HG03521 (cell line): ENCODE results near the gene OCA2.

Experiments used
- ATAC-seq: cut with Tn5 transposase; IDR thresholded peaks from one replicate; pipeline ENCODE4 v1.9.1; 2021; ENCODE audit warnings: mild to moderate bottlenecking, moderate library complexity; ENCODE audit not compliant: unreplicated experiment

The OCA2 gene

DNA sequence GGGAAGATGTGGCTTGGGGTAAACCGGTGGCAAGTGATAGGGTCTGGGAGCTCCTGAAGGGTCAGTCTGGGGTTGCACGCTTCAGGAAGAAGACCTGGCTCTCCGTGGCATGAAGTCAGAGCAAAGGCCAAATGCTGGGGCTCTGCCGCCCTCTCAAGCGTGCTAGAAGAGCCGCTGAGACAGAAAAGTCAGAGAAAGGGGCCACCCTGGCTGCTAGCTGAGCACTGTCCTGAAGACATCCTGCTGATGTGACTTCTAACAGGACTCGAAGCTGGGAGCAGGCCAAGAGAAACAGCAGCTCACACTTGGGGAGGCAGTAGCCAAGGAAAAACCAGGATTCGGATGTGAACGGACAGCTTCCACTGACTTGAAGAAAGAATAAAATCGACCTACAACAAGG lies 270.4 kb downstream of the OCA2 start:
- no peak for ATAC-seq

DNA sequence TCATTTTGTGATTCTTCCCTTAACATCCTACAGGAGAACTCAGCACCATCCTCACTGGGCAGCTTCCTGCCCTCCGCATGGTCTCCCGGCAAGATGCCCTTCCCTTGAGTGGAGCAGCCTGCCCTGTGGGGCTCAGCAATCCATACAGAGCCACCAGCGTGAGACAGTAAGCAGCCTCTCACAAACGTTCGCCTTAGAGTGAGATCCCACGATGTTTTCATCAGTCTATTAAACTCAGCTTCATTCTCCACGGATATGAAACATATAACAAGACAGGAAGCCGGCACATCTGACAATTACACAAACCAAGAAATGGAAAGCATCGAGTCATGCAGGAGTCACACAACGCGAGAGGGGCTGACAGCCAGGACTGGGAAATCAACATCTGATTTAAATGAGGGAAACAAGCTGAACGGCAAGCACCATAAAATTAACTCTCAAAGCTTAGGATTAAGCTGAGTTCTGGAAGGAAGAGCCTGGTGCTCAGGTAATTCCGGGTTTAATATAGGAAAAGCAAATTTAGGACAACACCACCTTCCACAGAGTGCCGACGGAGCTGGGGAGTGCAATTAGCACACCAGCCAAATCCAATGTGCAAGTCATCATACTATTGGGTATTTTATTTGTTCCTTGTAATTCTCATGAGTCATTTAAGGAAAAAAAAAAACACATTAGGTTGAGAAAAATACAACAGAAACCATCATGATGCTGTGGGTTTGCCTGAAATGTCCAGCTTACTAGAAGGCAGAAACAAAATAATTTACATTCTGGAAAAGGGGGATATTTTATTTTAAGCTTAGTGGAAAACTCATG lies 272.0 kb downstream of the OCA2 start:
- no peak for ATAC-seq

DNA sequence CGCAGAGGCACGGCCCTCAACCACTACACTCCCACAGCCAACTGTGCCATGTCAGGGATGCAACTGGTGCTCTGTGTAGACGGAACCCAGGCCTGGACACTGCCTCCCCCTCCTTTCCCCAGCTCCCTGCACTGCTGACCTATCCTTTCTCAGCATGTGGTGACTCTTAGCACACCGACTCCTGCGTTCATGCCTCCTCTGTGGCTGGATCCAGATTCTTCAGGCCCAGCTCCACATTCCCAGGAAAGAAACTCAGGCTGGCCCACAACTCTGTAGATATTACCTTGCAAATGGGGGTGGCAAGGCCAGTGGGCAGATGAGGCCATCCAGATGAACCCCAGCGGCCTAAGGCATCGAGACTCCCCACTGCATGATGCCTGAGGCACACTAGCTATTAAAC lies 272.7 kb downstream of the OCA2 start:
- ATAC-seq = no peak

DNA sequence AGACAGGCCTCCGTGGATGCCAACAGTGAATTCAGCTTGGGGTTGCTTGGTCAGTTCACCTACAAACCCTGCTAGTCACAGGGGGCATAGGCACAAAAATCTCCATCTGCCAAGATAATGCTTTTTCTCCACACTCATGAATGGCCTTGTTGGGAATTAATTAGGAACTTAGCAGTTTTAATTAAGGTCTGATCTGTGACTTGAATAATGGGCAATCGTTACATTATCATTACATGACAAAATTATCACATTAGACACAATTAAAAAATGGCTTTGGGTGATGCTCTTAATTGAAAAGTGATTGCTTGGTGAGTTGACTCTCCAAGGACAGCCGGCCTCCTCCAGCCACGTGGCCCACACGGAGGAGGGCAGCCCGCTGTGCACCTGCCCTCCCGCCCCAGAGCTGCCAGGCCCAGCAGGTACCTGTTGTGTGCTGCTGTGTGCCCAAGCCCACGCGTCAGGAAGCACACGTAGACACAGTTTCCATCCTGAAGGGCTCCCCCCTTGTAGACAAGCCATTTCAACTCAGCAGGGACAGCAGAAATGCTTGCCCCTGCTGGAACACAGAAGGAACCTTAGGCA lies 274.2 kb downstream of the OCA2 start:
- ATAC-seq = no peak

DNA sequence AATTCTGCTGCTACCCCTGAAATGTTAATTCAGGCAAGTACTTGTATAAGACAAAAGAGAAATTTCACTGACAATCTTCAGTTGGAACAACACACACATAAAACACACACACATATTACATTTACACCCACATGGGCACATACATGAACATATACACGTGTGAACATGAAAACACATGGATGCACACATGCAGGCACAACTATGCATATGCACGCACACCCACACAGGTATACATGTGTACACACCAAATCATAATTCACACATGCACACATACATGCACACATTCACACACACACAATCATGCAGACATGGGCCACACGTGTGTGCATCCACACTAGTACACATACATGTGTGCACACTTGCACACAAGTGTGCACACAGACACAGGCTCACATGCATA lies 277.8 kb downstream of the OCA2 start:
- no peak for ATAC-seq

DNA sequence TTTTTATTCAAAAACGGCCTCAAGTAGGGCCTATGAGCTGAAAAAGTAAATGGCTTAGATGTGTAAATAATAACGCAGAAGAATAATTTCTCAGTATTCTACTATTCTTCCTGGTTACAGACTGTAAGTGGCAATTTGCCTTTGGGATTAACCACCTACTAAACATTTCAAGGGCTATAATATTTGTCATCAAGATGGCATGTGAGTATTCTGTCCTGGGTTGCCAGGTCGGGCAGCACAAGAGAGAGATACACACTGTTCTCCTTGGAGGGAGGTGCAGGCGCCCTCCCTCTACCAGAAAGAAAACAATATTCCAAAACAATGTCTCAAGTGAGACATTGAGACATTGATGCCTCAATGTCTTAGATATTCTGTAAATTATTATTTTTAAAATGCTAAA lies 278.4 kb downstream of the OCA2 start:
- ATAC-seq = no peak

DNA sequence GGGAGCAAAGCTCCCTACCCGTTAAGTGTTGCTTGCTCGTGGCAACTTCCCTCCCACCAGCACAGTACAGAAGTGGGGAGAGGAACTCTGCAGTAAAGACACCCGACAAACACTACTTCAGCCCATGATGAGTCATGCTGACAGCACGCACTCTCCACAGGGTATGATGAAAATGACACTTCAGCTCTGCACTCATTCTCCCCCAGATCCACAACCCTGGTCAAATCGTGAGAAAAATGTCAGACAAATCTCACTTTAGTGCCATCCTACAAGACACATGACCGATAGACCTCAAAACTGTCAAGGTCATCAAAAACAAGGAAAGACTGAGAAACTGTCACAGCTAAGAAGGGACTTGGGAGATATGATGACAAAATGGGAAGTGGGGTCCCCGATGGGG lies 278.9 kb downstream of the OCA2 start:
- no peak for ATAC-seq

DNA sequence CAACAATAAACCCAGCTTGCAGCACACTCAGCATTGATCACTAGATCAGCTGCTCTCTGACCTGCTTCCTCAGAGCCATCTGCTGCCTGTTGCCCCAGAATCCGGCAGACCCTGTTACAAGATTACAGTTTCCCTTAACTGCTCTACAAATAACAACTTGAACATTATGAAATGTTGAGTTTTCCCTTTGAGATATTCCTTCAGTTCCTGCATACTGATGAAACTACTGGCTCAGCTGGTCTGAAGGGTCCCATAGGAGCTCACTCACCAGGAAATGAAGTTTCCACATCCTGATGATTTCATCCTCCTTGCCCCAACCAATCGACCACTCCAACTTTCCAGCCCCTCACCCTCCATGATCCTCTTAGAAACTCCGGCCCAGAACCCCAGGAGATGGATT lies 281.9 kb downstream of the OCA2 start:
- ATAC-seq = no peak

DNA sequence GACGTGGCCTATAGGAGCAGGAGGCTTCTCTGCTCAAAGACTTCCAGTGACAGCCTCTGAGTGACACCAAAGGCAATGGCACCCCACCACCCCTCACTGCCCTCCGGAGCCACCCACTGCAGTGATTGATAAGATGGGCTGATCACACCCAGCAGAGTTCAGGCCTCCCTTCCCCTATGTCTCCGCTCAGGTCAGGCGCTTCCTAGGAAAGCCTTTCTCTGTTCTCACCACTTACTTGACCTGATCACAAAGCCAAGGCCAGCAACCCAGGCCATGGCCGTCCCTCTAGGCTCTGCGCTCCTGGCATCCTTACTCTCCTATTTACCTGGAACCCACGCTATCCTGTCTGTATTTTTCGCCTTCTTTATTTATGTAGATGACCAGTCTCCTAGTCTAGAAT lies 282.3 kb downstream of the OCA2 start:
- no peak for ATAC-seq

DNA sequence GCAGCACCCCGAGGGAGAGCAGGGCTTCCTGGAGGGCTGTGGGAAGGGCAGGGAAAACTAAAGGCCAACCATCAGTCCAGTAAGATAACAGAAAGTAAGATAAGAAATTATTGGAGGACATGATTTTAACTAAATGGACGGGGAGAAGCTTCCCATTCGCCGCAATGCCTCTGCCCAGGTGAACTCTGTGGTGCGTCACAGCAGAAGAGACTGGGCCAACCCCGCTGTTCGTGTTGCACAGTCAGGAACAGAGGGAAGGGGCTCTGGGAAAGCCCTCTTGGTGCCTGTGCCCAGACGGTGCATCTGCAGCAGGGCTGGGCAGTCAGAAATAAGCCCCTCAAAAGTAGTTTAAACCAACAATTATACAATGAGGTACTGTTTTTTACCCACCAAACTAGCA lies 284.1 kb downstream of the OCA2 start:
- ATAC-seq = no peak

DNA sequence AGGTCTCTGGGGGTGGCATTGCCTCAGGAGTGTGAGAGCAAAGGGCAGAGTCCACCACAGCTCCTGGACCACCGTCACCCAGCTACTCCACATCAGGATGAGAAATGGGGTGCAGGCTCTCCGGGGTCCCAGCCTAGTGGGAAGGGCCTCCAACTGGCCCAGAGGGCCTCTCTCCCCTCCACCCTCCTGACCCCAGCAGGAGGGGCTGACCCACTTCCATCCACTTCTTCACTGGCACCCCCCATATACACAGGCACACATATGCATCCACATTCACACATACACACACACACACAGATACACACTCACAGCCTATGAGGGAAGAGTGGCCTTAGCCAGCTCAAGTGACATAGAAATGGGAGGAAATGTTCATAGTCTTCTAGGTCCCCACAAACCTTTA lies 286.0 kb downstream of the OCA2 start:
- no peak for ATAC-seq

DNA sequence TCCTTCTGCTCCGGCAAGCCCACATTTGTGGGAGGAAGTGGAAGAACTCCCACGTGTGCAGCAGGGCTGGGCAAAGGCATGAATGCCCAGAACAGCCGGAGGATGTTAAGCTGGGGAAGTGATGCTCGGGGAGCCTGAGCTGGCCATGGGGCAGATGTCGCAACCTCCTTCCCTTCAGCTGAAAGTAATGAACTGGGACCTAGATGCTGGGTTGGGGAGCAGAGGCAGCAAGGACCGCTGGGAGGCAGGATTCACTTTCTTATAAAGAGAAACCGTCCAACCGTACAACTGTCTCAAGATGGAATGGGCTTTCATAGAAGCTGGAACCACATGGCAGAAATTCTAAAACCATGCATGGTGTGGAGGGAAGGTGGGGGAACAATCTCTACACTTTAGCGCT lies 290.9 kb downstream of the OCA2 start:
- ATAC-seq = no peak

DNA sequence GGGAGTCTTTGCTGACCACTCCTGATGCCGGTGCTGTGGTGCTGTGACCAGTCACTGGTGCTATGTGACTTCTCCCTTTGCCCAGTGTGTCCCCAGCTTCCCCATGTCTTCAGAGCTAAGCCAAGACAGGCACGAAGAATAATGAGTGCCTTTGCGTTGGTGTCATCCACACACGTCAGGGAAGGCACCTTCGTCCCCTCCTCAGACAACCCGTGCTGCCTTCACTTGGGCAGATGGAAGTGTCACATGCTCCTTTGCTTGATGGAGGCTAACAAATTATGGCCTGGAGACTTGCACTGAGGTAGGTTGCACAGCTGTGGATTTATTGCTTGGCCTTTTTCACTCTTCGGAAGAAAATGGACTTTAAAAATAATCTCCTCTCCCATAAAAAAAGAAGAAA lies 291.8 kb downstream of the OCA2 start:
- no peak for ATAC-seq

DNA sequence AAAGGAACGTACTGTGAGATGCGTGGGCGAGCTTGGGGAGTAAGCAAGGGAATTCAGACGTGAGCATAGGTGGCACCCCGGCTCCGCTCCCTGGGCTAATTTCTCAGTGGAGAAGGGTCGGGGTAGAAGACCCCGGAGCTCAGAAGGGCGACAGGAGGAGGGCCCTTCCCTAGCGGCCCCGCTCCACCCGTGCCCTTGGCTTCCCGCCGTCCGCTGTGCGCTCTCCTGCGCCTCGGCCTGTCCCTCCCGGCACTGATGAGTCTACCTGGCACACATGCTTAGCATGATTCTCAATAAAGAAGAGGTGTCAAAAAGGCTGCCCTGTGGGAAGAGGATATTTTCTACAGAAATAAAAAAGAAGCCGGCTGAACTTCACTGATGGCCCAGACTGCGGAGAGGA lies 292.7 kb downstream of the OCA2 start:
- no peak for ATAC-seq

DNA sequence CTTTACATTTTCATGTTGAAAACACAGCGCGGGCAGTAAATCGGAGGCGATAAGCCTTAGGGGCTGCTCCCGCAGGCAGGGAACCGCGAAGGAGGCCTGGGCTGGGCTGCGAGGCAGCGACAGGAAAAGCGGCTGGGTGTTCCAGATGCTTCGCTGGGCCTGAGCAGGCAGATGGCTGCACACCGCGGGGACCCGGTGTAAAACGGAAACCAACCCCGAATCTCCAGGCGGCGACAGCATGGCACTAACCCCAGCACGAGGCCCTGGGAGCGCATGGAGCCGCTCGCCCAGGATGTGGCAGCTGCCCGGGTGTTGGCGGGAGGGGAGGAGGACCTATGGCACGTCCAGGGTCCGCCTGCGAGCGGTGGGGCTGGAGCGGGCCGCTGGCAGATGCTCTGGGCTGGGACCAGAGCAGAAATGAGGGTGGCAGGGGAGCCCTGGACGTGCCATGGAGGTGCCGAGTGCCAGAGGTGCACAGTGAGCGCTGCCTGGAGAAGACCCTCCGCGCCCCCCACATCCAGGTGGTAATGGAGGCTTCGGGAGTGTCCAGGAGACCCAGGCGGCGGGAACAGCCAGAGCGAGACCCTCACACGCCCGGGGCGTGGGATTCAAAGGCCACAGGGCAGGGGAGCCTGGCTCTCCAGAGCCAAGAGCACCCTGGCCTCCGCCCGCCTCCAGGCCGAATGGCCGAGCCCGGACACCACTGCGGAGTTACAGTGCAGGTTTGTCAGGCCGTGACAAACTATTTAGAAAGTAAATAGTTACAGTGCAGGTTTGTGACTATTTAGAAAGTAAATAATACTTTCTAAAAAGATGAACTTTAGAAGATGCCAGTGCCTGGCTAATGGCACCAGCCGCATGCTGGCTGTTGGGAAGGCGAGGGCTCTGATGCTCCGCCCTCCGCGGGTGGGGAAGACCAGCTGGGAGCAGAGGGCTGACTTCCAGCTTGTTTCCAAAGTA lies 293.6 kb downstream of the OCA2 start:
- ATAC-seq = no peak

DNA sequence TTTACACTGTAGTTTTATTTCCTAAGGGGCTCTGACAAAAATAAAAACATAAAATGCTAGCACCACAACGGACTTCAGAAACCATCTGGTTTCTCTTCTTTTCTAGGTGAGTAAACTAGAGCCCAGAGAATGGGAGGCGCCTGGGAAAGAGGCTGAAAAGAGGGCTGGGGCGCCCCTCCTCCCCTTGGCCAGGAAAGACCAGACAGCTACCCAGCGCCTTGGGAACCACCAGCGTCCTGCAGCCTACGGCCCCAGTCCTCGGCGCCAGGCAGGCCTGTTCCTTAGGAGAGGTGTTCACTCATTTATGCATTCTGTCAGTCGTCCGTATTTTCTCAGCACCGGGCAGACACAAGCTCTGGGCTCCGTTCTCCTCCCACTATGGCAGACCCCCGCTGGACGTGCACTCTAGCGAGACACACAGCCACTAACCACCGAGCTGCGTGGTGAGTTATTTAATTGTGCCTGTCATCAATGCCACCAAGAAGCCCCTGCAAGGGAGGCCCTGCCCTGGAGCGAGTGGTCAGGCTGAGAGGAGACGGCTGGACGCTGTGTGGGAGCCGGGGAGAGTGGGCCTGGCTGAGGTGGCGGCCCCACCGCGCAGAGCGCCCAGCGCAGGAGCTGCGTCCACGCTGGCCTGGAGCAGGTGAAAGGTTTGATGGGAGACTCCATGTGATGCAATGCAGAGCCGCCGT lies 294.4 kb downstream of the OCA2 start:
- ATAC-seq = no peak

DNA sequence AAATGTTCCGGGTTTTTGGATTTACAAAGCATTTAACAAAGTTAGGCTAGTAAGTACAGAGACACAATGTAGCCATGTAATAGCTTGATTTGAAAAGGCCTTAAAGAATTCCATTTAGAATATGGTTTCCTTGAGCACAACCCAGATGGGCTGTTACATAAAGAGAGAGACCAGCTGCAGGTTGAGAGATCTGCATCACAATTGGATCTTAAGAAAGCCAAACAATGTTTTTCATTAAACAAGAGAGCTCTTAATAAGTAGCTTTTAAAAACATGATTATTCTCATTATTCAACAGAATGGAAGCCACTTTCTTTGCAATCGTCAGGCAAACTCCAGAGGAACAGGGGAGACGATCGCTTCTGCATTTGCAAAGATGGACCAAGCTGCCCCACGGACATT lies 300.3 kb downstream of the OCA2 start:
- ATAC-seq = no peak

DNA sequence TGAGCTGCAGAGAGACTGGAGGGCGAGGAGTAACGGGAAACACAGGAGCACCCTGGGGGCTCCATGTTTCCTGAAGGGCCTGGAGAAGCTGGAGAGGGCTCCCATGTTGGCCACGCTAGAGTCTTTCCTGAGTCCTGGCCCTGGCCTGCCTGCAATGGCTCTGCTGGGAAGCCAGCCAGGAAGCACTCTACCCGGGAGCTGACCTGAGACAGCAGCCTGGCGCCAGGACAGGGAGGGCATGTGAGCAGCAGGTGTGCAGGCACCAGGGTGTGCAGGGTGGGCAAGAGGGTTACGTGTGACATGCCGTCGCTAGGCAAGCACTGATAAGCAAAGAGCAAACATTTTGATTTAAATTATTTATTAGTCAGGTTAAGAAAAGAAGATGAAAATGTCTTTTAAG lies 301.4 kb downstream of the OCA2 start:
- ATAC-seq = no peak

DNA sequence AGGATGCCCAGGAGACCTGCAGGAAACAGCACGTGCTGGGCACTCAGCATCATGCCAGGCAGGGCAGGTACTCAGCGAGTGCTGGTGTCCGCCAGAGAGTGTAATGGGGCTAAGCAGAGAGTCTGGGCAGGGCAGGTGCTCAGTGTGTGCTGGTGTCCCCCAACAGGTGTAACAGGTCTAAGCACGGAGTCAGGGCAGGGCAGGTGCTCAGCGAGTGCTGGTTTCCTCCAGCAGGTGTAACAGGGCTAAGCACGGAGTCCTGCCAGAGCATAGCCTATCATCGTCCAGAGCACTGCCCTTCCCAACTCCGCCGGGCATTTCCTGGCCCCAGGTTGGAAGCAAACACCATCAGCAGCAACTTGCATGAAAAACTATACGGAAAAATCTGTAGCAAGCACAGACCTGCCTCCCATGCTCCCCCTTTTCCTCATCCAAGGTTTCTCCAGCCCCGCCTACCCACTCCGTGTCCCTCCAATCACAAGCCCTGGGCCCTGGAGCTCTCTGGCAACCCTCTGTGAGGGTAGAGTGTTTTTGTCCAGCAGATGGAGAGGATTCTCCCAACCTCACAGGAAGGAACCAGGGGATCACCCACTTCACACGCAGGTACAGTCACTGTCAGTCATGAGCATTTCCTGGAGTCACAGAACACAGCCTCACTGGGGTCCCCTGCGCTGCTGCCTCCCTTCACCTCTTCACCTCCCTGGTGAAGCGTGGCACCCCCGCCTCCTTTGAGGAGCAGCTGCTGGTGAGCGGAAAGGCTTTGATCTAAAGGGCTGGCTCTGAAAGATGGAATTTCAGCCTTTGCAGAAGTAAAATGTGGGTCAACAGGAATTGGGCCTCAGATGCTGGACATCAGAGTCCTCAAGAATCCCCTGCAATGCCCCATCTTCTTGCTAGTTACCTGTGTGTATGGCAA lies 302.5 kb downstream of the OCA2 start:
- no peak for ATAC-seq

DNA sequence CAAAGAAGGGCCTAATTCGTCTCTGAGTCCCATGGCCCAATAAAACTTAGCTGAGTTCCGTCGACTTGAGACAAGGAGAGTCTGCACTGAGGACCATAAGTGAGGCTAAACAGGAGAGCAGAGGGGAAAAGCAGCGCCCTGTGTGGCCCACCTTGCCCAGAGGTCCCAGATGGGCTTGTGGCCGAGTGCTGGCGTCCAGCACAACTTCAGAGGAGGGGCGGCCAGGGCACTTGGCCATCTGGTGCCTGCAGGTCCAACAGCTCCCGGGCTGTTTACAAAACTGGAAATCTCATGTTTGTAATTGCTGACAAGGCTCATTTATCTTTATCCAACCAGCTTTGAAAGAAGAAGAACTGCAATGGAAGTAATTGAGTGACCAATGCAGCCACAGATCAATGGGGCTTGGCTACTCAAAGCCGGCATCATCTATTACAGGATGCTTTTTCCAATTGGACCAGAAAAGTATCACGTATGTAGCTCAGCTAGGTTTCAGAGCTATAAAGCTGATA lies 306.3 kb downstream of the OCA2 start:
- no peak for ATAC-seq
